Endometrium (tissue), 2 donors: Measurements from ENCODE around the gene FSHB.
"Not testable (repeated sequence)": the region's sequence is repeated elsewhere in the genome, so short reads cannot be mapped to it uniquely, and the experiment has no call there.

ENCODE experiments used
- FAIRE-seq: peaks from 2 replicates; lab custom pipeline; 2012; peaks lifted over from hg19 to GRCh38; lab: Jason Lieb, UNC
- donor health status: control.
- donor health status: control.

Gene FSHB

GRCh38 chr11:30230714-30231113 is at the start of gene FSHB:
Gene FSHB, plus strand, starts transcription at chr11:30231014. Its CDS starts 889 bp downstream, at chr11:30231903.
- no peak for FAIRE-seq

DNA sequence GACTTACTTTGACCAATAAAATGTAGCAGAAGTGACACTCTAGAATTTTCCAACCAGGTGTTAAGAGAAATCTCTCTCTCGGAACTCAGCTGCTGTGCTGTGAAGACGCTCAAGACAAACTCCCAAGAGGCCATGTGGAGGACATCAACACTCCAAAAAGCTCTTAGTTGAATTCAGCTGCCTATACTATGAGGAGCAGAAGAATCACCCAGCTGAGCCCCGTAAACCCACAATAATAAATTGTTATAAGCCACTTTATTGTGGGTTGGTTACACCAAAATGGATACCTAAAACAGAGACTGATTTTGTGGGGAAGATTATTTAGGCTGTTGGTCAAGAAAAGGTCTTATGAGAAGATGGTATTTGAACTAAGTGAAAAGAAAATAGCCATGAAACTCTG is 44.1 kb upstream of the FSHB start:
- no peak for FAIRE-seq

GRCh38 chr11:30192620-30193019 is 38.2 kb upstream of the FSHB start:
- FAIRE-seq = no peak

GRCh38 chr11:30196400-30197206 is 34.2 kb upstream of the FSHB start:
- FAIRE-seq = no peak

DNA sequence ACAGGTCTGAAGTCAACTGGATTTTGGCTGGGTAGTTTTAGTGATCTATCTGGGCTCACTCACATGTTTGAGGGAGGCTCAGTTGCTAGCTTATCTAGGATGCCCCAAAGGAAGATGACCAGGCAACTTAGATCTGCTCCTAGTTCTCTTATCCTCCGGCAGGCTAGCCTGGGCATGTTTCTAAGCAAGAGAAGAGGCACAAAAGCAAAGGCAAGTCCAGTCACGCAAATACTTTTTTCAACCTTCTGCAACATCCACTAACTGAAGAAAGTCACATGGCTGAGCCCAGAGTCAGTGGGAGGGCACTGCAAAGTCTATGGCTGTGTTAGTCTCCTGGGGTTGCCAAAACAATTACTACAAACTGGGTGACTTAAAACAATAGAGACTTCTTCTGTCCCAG is 32.9 kb upstream of the FSHB start:
- FAIRE-seq = no peak

GRCh38 chr11:30202989-30203388 is 27.8 kb upstream of the FSHB start:
- FAIRE-seq = not testable (repeated sequence)

DNA sequence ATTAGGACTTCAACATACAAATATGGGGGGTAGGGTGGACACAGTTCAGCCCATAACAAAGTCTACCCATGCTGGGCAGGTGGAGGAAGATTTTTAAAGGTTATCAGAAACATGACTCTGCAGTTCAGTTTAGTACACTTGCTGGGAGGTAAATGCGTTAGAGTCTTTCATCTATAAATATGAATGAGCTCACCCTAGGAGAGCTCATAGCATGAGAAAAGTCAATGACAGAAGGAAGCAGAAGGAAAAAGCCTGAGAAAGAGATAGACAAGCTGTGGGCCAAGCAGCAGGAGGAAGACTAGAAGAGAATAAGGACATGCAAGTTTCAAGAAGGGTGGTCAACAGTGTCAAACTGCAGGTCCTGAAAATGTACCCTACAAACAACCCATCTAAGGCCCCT is 27.0 kb upstream of the FSHB start:
- no peak for FAIRE-seq

DNA sequence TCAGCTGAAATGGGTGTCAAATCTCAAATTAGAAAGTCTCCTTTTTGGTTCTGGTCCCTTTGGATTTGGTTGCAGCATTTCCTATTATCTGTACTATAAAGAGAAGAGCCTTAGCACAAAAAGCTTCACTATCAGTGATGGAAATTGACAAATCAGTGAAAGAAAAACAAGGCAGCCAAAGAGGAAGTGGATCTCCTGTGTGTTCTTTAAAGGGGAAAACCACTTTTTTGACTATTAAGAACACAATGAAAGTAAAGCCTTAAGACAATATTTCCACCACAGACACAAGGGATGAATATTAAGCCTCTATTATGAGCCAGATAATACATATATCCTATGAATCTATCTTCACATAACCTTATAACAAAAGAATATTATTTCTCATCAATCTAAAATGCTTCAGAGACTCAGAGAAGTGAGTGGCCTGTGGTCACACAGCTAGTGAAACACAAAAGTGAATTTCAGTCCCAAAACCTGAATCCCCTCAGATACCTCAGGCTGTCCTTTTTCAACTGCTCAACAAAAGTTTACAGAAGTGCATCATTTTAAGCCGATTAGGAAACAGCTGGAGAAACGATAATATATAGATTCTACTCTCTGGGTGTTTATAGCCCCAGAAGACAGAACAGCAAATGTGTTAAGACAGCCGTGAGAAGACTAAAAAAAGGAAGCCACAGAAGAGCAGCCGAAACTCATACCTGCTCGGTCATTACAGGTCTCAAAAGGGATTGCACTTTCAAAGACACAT is 24.4 kb upstream of the FSHB start:
- FAIRE-seq = no peak

- no peak for FAIRE-seq
Measured at GRCh38 chr11:30210357-30210756, 20.5 kb upstream of the FSHB start.

- no peak for FAIRE-seq
Measured at GRCh38 chr11:30216534-30216933, 14.3 kb upstream of the FSHB start.

DNA sequence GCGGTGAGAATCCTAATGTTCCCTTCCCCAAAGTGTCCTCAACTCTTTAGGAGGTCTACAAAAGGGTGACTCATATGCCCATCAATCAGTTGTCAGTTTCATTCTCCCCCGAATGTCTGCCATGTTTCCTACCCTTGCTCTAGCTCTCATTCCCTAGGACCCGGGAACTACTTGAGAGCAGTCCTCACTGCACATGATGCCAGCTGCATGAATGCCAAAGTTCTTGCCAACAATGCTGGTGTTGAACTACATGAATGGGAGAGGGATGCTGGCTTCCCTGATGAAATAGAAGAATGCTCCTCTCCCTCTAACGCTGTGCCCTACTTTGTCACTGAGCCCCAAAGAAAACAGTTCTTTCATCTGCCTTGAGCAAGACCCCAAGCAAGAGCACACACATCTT is 12.5 kb upstream of the FSHB start:
- FAIRE-seq = no peak

DNA sequence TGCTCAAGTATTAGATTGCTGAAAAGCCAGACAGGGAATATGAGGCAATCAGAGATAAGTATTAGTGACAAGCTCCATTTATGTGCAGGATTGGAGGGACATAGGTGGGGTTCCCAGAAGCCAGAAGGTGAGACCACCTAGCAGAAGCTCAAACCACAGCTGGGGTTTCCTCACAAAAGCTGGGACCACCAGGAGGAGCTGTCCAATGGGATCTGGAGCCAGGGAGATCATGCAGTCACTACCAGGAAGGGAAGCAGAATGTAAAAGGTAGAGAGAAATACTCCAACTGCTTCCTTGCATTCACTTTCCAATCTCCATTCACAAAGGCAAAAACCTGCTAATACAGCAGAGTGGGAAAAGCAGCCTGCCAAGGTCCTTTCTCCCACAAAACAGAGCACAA is 5.2 kb upstream of the FSHB start:
- FAIRE-seq = no peak

GRCh38 chr11:30228323-30228884 is 2.4 kb upstream of the FSHB start:
- FAIRE-seq = no peak

DNA sequence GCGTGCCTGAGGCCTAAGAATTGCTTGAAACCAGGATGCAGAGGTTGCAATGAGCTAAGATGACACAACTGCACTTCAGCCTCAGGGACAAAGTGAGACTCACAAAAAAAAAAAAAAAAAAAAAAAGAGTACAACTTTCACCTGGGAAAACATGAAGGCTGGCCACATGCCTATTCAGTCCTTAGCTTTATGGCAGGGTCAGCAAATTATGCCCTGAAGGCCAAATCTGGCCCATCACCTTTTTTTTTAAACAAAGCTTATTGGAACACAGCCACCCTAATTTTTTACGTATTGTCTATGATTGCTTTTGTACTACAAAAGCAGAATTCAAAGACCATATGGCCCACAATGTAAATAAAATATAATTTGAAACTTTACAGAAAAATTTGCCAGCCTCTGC is 8.2 kb downstream of the FSHB start:
- no peak for FAIRE-seq

- no peak for FAIRE-seq
Measured at GRCh38 chr11:30244265-30244664, 13.5 kb downstream of the FSHB start.

DNA sequence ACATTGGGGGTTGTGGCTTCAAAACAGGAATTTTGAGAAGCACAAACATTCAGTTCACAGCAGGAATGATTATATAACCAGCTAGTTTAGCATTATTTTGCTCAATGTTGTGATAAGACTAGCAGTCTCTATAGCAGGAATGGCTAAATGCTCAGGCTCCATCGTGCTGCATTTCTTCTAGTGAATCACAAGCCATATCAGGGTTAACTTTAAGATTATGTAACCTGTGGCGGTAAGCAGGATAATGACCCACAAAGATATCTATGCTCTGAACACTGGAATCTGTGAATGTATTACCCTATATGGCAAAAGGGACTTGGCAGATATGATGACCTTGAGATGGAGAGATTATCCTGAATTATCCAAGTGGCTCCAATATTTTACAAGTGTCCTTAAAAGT is 14.8 kb downstream of the FSHB start:
- FAIRE-seq = no peak

DNA sequence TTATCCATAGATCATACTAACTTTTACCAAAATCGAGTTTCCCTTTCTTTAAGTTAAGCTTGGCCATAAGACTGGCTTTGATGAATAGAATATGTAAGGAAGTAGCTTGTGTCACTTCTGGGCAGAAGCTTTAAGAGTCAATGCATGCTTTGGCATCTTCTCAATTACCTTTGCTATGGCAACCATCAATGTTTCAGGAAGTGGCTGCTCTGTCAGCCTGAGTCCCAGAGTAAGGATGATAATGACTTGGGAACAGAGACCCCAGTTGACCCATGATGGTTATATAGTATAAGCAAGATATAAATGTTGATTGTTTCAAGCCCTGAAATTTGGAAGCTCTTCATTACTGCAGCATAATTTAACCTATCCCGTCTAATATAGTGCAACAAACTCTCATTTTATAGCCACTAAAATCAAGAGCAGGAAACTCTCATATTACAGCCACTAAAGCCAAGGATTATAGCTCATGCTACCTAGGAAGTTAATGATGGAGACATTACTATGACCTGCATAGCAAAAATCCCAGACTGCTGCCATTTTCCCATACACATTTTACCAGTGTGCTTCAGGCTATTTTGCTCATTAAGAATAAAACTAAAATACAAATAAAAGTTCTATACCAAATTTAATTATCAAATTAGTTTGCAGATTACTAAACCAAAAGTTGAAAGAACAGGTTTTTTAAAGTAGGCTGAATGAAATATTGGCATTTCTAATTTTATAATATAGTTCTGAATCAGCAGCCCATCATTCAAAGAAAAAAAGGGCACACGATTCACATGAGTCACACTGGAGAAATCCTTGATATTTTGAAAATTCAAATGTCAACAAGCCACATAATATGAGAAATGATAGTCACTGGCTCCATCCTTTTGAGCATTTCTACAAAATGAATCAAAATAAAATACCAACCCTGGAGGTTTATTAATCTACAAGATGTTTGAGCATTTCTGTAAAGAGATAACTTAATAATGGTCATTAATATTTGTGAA is 23.8 kb downstream of the FSHB start:
- FAIRE-seq = no peak

DNA sequence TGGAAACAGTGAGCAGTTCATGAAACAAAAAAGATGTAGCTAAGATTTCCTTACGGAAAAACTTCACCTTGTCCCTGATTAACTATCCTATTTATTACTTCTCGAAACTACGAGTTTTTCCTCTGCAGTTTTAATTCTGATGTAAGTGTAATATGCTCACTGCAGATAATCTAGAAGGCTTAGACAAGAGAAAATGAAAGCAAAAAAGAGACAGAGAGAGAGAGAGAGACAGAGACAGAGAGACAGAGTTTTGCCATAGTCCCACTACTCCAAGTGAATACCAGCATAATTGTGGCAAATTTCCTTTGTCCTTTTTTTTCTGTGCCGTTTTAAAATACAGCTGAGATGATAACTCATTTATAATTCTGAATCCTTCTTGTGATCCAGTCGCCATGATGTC is 24.8 kb downstream of the FSHB start:
- FAIRE-seq = no peak

DNA sequence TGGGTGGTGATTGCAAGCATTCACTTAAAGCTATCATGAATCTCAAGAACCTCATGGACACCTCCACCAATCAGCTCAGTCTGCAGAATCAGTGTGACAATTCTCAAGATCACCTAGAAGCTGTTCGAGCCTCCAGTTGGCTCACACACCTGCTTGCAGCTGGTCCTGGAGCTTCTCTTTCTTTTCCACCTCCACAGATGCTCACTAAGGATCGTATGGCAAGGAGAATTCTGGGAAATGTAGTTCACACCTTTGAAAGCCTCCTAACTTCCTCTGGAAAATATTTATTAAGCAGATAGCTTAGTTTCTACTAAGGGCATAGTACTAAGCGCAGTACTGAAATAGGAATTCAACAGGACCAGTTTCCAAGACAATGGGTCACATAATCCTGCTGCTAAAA is 26.2 kb downstream of the FSHB start:
- FAIRE-seq = no peak

- no peak for FAIRE-seq
Measured at GRCh38 chr11:30258679-30259078, 27.9 kb downstream of the FSHB start.

DNA sequence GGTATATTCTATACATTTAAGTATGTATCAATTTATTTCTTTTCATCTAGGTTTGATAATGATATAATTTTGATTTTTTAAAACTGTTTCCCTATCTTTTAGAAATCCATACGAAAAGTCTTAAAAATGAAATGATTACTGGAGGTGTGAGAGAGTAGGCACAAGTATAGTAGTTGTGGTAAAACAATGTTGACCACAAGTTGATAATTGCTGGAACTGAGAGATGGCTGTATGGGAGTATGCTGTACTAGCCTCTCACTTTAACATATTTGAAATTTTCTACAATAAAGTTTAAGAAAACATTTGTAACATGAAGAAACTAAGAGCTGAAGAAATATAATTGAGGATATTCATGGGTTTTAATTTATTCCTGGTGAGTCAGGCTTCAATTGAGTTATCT is 30.0 kb downstream of the FSHB start:
- FAIRE-seq = no peak

GRCh38 chr11:30261821-30262220 is 31.0 kb downstream of the FSHB start:
- FAIRE-seq = no peak
